MCF 10A (cell line): ENCODE results near the gene MAD2L2. TPM values are rescaled to one million over a fixed set of nuclear protein-coding genes. Genes with fewer than 3 reads are reported as not detected.
A peak's percentile ranks its signal among the peaks of the same experiment; 100 is the strongest.

Experiments used
- BruUV-seq: library from RNA; stranded (reverse); fragments of 400-500 nt; replicated peaks from 2 replicates; lab custom pipeline; 2021; lab: Mats Ljungman, UMichigan
- CTCF ChIA-PET: fragments of 300-600 bp; sonication (Branson Sonifier 250); formaldehyde crosslinking; extraction: SDS; loops from one replicate; lab custom pipeline; 2021; ENCODE audit warnings: antibody characterized with exemption, inconsistent platforms; lab: Yijun Ruan, JAX
- POLR2A ChIA-PET: fragments of 300-600, 350-650 bp; sonication (Branson Sonifier 250); formaldehyde crosslinking; extraction: SDS; loops from one replicate; lab custom pipeline; 2020; ENCODE audit warnings: antibody characterized with exemption, inconsistent platforms; lab: Yijun Ruan, JAX
- DNase-seq: peaks from one replicate; pipeline ENCODE4 v3.0.0-alpha.2; 2018; ENCODE audit not compliant: unreplicated experiment
- H3K27ac Mint-ChIP-seq: one replicate; pipeline ENCODE4 v1.8.0; 2022; ENCODE audit warnings: mild to moderate bottlenecking, low read depth, mixed read lengths; ENCODE audit not compliant: unreplicated experiment
- H3K27me3 Mint-ChIP-seq: one replicate; pipeline ENCODE4 v1.8.0; 2022; ENCODE audit warnings: mixed read lengths; ENCODE audit not compliant: insufficient read depth, unreplicated experiment
- H3K36me3 Mint-ChIP-seq: one replicate; pipeline ENCODE4 v1.8.0; 2022; ENCODE audit warnings: mild to moderate bottlenecking, moderate library complexity, mixed read lengths; ENCODE audit not compliant: insufficient read depth, unreplicated experiment
- H3K4me1 Mint-ChIP-seq: one replicate; pipeline ENCODE4 v1.8.0; 2022; ENCODE audit warnings: mixed read lengths; ENCODE audit not compliant: insufficient read depth, unreplicated experiment
- H3K4me3 Mint-ChIP-seq: one replicate; pipeline ENCODE4 v1.8.0; 2022; ENCODE audit warnings: mild to moderate bottlenecking, moderate library complexity, mixed read lengths; ENCODE audit not compliant: unreplicated experiment
- H3K9me3 Mint-ChIP-seq: one replicate; pipeline ENCODE4 v1.8.0; 2022; ENCODE audit warnings: mixed read lengths; ENCODE audit not compliant: unreplicated experiment
- intact Hi-C: fragments of 100-400 bp; cut with micrococcal nuclease; formaldehyde crosslinking; loops from 2 replicates; pipeline ENCODE4 v1.14.1; 2022
- total RNA-seq: library from RNA; stranded (reverse); gene quantifications from 2 replicates; pipeline ENCODE4 v1.2.3, GENCODE V29; 2022
- TF ChIP-seq, protein P1 (sequence below): fragments of 200-600 bp; IDR thresholded peaks from one replicate; pipeline ENCODE4 v1.8.0; 2022; ENCODE audit warnings: antibody characterized with exemption, mild to moderate bottlenecking; ENCODE audit not compliant: unreplicated experiment

The MAD2L2 gene
- total RNA-seq, 1 experiment from 2014 or later, result 46.3 TPM

DNA sequence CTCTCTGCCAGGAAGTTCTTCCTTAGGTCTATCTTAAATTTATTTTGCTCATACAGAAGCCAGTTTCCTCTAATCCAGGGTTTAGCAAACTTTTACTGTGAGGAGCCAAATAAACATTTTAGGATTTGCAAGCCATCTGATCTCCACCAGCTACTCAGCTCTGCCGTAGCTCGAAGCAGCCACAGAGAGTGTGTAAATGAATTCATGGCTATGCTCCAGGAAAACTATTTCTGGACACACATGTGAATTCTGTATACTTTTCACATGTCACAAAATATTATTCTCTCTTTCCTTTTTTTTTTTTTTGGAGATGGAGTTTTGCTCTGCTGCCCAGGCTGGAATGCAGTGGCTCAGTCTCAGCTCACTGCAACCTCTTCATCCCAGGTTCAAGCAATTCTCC lies 41.6 kb upstream of the MAD2L2 start:
- no peaks in the 10 kb centered on the region for H3K27me3 Mint-ChIP-seq
- no peak overlapping the region for H3K4me3 Mint-ChIP-seq
- H3K9me3 Mint-ChIP-seq, result no peaks in the 10 kb centered on the region
- DNase-seq, result no peak
- BruUV-seq, result no TSS peak
- H3K27ac Mint-ChIP-seq, result no peak overlapping the region
- peaks cover 5% of the 10 kb centered on the region for H3K4me1 Mint-ChIP-seq
- ChIA-PET POLR2A (interaction anchor here (1.3 to 1.4 kb wide), 2 partner anchors 41 to 62 kb away, joined by 3 to 4 read pairs; no protein-coding TSS in a partner anchor), CTCF (interaction anchor here (0.7 to 4.1 kb wide), 3 partner anchors 56 to 481 kb away, joined by 4 to 27 read pairs (median 4); partner anchors contain the start of gene FBXO6)
- intact Hi-C loops, result no loop called here
- TF ChIP-seq, protein P1, sequence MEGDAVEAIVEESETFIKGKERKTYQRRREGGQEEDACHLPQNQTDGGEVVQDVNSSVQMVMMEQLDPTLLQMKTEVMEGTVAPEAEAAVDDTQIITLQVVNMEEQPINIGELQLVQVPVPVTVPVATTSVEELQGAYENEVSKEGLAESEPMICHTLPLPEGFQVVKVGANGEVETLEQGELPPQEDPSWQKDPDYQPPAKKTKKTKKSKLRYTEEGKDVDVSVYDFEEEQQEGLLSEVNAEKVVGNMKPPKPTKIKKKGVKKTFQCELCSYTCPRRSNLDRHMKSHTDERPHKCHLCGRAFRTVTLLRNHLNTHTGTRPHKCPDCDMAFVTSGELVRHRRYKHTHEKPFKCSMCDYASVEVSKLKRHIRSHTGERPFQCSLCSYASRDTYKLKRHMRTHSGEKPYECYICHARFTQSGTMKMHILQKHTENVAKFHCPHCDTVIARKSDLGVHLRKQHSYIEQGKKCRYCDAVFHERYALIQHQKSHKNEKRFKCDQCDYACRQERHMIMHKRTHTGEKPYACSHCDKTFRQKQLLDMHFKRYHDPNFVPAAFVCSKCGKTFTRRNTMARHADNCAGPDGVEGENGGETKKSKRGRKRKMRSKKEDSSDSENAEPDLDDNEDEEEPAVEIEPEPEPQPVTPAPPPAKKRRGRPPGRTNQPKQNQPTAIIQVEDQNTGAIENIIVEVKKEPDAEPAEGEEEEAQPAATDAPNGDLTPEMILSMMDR, result no peak
- no peaks in the 10 kb centered on the region for H3K36me3 Mint-ChIP-seq

- BruUV-seq, result no TSS peak
- no peak overlapping the region for H3K27ac Mint-ChIP-seq
- no peak for DNase-seq
- H3K4me1 Mint-ChIP-seq, result peaks cover 5% of the 10 kb centered on the region
- TF ChIP-seq, protein P1, result no peak
- no peak overlapping the region for H3K4me3 Mint-ChIP-seq
- H3K27me3 Mint-ChIP-seq, result no peaks in the 10 kb centered on the region
- ChIA-PET CTCF (interaction anchor here (0.6 to 4.1 kb wide), 8 partner anchors 11 to 480 kb away, joined by 3 to 27 read pairs (median 4); partner anchors contain the start of genes AGTRAP, FBXO6 and MAD2L2), POLR2A (interaction anchor here (1.4 kb wide), 1 partner anchor 40 kb away, joined by 3 read pairs; no protein-coding TSS in a partner anchor)
- intact Hi-C loops, result no loop called here
- no peaks in the 10 kb centered on the region for H3K9me3 Mint-ChIP-seq
- no peaks in the 10 kb centered on the region for H3K36me3 Mint-ChIP-seq
Measured at GRCh38 chr1:11721311-11721710, 40.4 kb upstream of the MAD2L2 start.

- POLR2A ChIA-PET, result no interaction called here
- intact Hi-C loops, result no loop called here
- BruUV-seq, result no TSS peak
- Mint-ChIP-seq H3K27ac (no peak overlapping the region), H3K4me3 (no peak overlapping the region), H3K27me3 (no peaks in the 10 kb centered on the region), H3K4me1 (peaks cover 5% of the 10 kb centered on the region), H3K36me3 (no peaks in the 10 kb centered on the region), H3K9me3 (no peaks in the 10 kb centered on the region)
- CTCF ChIA-PET, result interaction anchor here (0.6 to 4.1 kb wide), 10 partner anchors 8 to 56 kb away, joined by 3 to 27 read pairs (median 6); partner anchors contain the start of genes AGTRAP, FBXO6 and MAD2L2
- TF ChIP-seq, protein P1, result no peak
- DNase-seq, result no peak
Measured at GRCh38 chr1:11720525-11720924, 39.6 kb upstream of the MAD2L2 start.

- Mint-ChIP-seq H3K36me3 (no peaks in the 10 kb centered on the region), H3K4me1 (peaks cover 5% of the 10 kb centered on the region), H3K27me3 (no peaks in the 10 kb centered on the region), H3K4me3 (peak overlapping the region; percentile 53), H3K9me3 (no peaks in the 10 kb centered on the region), H3K27ac (no peak overlapping the region)
- ChIA-PET POLR2A (interaction anchor here (0.7 to 1.6 kb wide), 7 partner anchors 16 to 243 kb away, joined by 3 to 9 read pairs (median 4); partner anchors contain the start of genes AGTRAP, CLCN6, FBXO6 and MTHFR), CTCF (interaction anchor here (0.5 to 4.1 kb wide), 21 partner anchors 9 to 1975 kb away, joined by 3 to 27 read pairs (median 5); partner anchors contain the start of genes AGTRAP, FBXO6 and MAD2L2)
- no TSS peak for BruUV-seq
- intact Hi-C loops, result no loop called here
- DNase-seq, result no peak
- TF ChIP-seq, protein P1, result no peak
Measured at GRCh38 chr1:11720033-11720376, 39.1 kb upstream of the MAD2L2 start.
